ENCODE results near the gene TPK1. TPM values are rescaled to one million over a fixed set of nuclear protein-coding genes. Genes with fewer than 3 reads are reported as not detected.
"Not testable (repeated sequence)": the region's sequence is repeated elsewhere in the genome, so short reads cannot be mapped to it uniquely, and the experiment has no call there.

Gene TPK1
- total RNA-seq, 3 donors from 2014 or later (not counting 1 experiment from before 2014, with no cell fraction given) = 20.9 to 28.6 (median 25.3) TPM

DNA sequence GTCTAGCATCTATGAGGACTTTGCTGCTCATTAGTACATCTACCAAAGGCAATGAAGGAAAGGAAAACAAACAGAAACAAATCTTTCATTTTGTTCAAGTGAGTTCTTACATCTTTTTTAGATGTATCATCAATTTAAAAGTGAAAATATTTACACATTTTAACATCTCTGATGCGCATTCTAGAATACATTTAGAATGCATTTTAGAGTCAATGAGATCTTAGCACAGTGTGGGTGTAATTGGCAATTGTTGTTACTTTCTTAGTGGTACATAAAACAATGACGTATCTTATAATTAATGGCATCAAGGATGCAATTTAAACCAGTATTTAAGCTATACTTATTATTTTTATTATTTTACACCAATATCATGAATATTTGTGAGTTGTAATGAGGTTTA, 51.4 kb downstream of the TPK1 start:
- Histone ChIP-seq H3K4me3 (ENCODE audit: low read length) (no peak overlapping the region), H3K27ac (ENCODE audit: low read length) (no peak overlapping the region), H3K4me1 (ENCODE audit: control insufficient read depth, insufficient read depth, low read length) (no peaks in the 10 kb centered on the region), H3K27me3 (ENCODE audit: control insufficient read depth, insufficient read depth, low read length) (no peaks in the 10 kb centered on the region), H3K9me3 (ENCODE audit: control insufficient read depth, insufficient read depth, low read length) (no peaks in the 10 kb centered on the region), H3K36me3 (ENCODE audit: control insufficient read depth, insufficient read depth, low read length) (no peaks in the 10 kb centered on the region)
- no CpG with 5 or more reads among the region's 2 CpGs for WGBS (ENCODE audit: insufficient coverage)
- DNase-seq (no peak), ATAC-seq (no peak)
- Mint-ChIP-seq H3K36me3 (no peaks in the 10 kb centered on the region), H3K27ac (no peak overlapping the region), H3K4me3 (no peak overlapping the region), H3K4me1 (peaks cover 5 to 6% of the 10 kb centered on the region in 2 donors), H3K9me3 (no peaks in the 10 kb centered on the region), H3K27me3 (ENCODE audit: low read depth in 2 of 2) (no peaks in the 10 kb centered on the region)
- intact Hi-C loops (cut with micrococcal nuclease) = no loop called here
- TF ChIP-seq CTCF (IDR thresholded peaks at IDR 0.05) = no peak

- H3K4me1 ChIP-seq (ENCODE audit: control insufficient read depth, insufficient read depth, low read length) = no peaks in the 10 kb centered on the region
- no peak overlapping the region for H3K4me3 Mint-ChIP-seq
- H3K36me3 Mint-ChIP-seq = no peaks in the 10 kb centered on the region
- no peak overlapping the region for H3K27ac ChIP-seq (ENCODE audit: low read length)
- H3K27ac Mint-ChIP-seq = no peak overlapping the region
- DNase-seq = no peak
- intact Hi-C loops (cut with micrococcal nuclease) = no loop called here
- no peaks in the 10 kb centered on the region for H3K27me3 ChIP-seq (ENCODE audit: control insufficient read depth, insufficient read depth, low read length)
- no peaks in the 10 kb centered on the region for H3K9me3 ChIP-seq (ENCODE audit: control insufficient read depth, insufficient read depth, low read length)
- peaks cover 7 to 8% of the 10 kb centered on the region in 2 donors for H3K4me1 Mint-ChIP-seq
- no peak overlapping the region for H3K4me3 ChIP-seq (ENCODE audit: low read length)
- no peak for ATAC-seq
- H3K9me3 Mint-ChIP-seq = no peaks in the 10 kb centered on the region
- H3K36me3 ChIP-seq (ENCODE audit: control insufficient read depth, insufficient read depth, low read length) = no peaks in the 10 kb centered on the region
- TF ChIP-seq CTCF (IDR thresholded peaks at IDR 0.05) = no peak
- no peaks in the 10 kb centered on the region for H3K27me3 Mint-ChIP-seq (ENCODE audit: low read depth in 2 of 2)
- WGBS (ENCODE audit: insufficient coverage) = 83% methylated on average over 1 of the region's 1 CpG
Measured at GRCh38 chr7:144782883-144783282, 53.0 kb downstream of the TPK1 start.

GRCh38 chr7:144780071-144780608, 55.7 kb downstream of the TPK1 start:
- Histone ChIP-seq H3K4me1 (ENCODE audit: control insufficient read depth, insufficient read depth, low read length) (no peaks in the 10 kb centered on the region), H3K27ac (ENCODE audit: low read length) (no peak overlapping the region), H3K36me3 (ENCODE audit: control insufficient read depth, insufficient read depth, low read length) (no peaks in the 10 kb centered on the region), H3K27me3 (ENCODE audit: control insufficient read depth, insufficient read depth, low read length) (no peaks in the 10 kb centered on the region), H3K9me3 (ENCODE audit: control insufficient read depth, insufficient read depth, low read length) (no peaks in the 10 kb centered on the region), H3K4me3 (ENCODE audit: low read length) (no peak overlapping the region)
- no peaks in the 10 kb centered on the region for H3K27me3 Mint-ChIP-seq (ENCODE audit: low read depth in 2 of 2)
- H3K9me3 Mint-ChIP-seq = no peaks in the 10 kb centered on the region
- no peak for ATAC-seq
- intact Hi-C loops (cut with micrococcal nuclease) = no loop called here
- no peaks in the 10 kb centered on the region for H3K36me3 Mint-ChIP-seq
- DNase-seq = no peak
- TF ChIP-seq CTCF (IDR thresholded peaks at IDR 0.05) = no peak
- H3K4me1 Mint-ChIP-seq = peaks cover 20 to 23% of the 10 kb centered on the region in 2 donors
- H3K4me3 Mint-ChIP-seq = no peak overlapping the region
- no peak overlapping the region for H3K27ac Mint-ChIP-seq
- WGBS (ENCODE audit: insufficient coverage) = 95% methylated on average over 2 of the region's 4 CpGs

DNA sequence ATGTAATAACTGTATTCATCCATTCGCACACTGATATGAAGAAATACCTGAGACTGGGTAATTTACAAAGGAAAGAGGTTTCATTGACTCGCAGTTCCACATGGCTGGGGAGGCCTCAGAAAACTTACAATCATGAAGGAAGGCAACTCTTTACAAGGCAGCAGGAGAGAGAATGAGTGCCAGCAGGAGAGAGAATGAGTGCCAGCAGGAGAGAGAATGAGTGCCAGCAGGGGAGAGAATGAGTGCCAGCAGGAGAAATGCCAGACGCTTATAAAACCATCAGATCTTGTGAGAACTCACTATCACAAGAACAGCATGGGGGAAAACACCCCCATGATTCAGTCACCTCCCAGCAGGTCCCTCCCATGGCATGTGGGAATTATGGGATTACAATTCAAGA, 58.0 kb downstream of the TPK1 start:
- H3K9me3 Mint-ChIP-seq; H3K4me1 ChIP-seq (ENCODE audit: control insufficient read depth, insufficient read depth, low read length); H3K9me3 ChIP-seq (ENCODE audit: control insufficient read depth, insufficient read depth, low read length); DNase-seq; H3K27ac ChIP-seq (ENCODE audit: low read length); H3K36me3 Mint-ChIP-seq; ATAC-seq; H3K4me3 ChIP-seq (ENCODE audit: low read length); H3K27me3 ChIP-seq (ENCODE audit: control insufficient read depth, insufficient read depth, low read length); H3K36me3 ChIP-seq (ENCODE audit: control insufficient read depth, insufficient read depth, low read length); H3K4me3 Mint-ChIP-seq; intact Hi-C loops (cut with micrococcal nuclease); H3K27me3 Mint-ChIP-seq (ENCODE audit: low read depth in 2 of 2): not testable (repeated sequence)
- H3K27ac Mint-ChIP-seq = peak overlapping the region in 1 of 2 donors; percentile 29
- peaks cover 20 to 23% of the 10 kb centered on the region in 2 donors for H3K4me1 Mint-ChIP-seq
- WGBS (ENCODE audit: insufficient coverage) = 100% methylated on average over 3 of the region's 3 CpGs
